ENCODE data around the gene HAPLN3.
A peak's percentile ranks its signal among the peaks of the same experiment; 100 is the strongest.

The HAPLN3 gene

DNA sequence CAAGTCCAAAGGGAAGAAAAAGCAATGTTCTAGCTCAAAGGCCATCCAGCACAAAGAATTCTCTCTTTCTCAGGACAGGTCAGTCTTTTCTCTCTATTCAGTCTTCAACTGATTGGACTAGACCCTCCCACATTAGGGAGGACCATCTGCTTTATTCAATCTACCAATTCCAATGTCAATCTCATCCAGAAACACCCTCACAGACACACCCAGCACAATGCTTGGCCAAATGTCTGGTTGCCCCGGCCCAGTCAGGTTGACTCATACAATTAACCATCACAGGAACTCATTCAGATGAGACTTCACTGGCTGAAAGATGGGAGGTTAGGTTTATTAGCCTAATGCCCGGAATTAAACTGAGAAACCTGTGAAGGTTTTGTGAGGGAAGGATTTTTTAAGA, 59.7 kb downstream of the HAPLN3 start:
- no peak overlapping the region for H3K4me3 ChIP-seq (replicated peaks; ENCODE audit: low read depth, low read length)
- TF ChIP-seq, protein P1, sequence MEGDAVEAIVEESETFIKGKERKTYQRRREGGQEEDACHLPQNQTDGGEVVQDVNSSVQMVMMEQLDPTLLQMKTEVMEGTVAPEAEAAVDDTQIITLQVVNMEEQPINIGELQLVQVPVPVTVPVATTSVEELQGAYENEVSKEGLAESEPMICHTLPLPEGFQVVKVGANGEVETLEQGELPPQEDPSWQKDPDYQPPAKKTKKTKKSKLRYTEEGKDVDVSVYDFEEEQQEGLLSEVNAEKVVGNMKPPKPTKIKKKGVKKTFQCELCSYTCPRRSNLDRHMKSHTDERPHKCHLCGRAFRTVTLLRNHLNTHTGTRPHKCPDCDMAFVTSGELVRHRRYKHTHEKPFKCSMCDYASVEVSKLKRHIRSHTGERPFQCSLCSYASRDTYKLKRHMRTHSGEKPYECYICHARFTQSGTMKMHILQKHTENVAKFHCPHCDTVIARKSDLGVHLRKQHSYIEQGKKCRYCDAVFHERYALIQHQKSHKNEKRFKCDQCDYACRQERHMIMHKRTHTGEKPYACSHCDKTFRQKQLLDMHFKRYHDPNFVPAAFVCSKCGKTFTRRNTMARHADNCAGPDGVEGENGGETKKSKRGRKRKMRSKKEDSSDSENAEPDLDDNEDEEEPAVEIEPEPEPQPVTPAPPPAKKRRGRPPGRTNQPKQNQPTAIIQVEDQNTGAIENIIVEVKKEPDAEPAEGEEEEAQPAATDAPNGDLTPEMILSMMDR (IDR thresholded peaks at IDR 0.05; ENCODE audit: low read depth, low read length, missing control alignments) = no peak
- peak; percentile 6 for DNase-seq (ENCODE audit: extremely low read depth, low read depth)

GRCh38 chr15:88835119-88835518, 60.2 kb downstream of the HAPLN3 start:
- H3K4me3 ChIP-seq (replicated peaks; ENCODE audit: low read depth, low read length) = no peak overlapping the region
- TF ChIP-seq, protein P1 (IDR thresholded peaks at IDR 0.05; ENCODE audit: low read depth, low read length, missing control alignments) = no peak
- no peak for DNase-seq (ENCODE audit: extremely low read depth, low read depth)

DNA sequence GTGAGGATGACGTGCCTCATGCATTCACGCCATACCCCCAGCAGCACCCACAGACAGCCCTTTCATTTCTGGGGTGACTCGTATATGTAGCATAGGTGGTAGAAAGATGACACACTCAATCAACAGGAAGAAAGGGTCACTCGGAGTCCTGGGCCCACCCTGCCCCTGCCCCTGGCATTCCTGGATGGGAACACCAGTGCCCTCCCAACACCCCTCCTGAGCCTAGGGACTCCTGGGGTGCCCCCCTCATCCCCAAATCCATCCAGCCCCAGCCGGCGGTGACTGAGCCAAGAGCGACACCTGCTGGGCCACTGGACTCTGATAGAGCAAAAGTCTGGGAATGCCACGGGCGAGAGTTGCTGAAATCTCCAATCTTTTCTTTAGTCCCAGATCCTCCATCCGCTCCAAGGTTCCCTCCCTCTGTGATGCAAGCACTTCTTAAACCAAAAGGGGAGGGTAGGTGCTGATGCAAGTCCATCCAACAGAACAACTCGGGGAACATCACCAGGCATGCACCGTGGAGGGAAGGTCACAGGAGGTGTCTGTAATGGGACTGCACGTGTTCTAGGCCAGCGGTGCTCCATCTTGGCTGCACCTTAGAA, 61.0 kb downstream of the HAPLN3 start:
- TF ChIP-seq, protein P1 (IDR thresholded peaks at IDR 0.05; ENCODE audit: low read depth, low read length, missing control alignments) = peak; percentile 63
- no peak overlapping the region for H3K4me3 ChIP-seq (replicated peaks; ENCODE audit: low read depth, low read length)
- DNase-seq (ENCODE audit: extremely low read depth, low read depth) = no peak

DNA sequence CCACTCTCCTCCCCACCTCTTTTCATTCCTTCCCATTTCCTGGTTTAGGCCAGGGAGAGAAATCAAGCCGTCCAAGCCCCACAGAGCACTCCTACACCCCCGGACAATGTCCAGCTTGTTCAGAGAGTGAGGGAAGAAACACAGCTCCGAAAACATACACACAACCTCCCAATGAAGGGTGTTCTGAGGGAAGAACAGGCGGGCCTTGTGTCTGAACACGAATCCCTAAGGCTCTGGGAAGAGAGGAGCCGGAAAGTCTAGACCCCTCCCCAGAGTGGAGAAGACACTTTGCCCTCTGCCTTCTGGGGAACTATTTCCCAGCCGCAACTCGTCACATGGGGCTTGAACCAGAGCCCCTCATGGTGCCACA, 61.6 kb downstream of the HAPLN3 start:
- DNase-seq (ENCODE audit: extremely low read depth, low read depth) = no peak
- H3K4me3 ChIP-seq (replicated peaks; ENCODE audit: low read depth, low read length) = no peak overlapping the region
- TF ChIP-seq, protein P1 (IDR thresholded peaks at IDR 0.05; ENCODE audit: low read depth, low read length, missing control alignments) = no peak

DNA sequence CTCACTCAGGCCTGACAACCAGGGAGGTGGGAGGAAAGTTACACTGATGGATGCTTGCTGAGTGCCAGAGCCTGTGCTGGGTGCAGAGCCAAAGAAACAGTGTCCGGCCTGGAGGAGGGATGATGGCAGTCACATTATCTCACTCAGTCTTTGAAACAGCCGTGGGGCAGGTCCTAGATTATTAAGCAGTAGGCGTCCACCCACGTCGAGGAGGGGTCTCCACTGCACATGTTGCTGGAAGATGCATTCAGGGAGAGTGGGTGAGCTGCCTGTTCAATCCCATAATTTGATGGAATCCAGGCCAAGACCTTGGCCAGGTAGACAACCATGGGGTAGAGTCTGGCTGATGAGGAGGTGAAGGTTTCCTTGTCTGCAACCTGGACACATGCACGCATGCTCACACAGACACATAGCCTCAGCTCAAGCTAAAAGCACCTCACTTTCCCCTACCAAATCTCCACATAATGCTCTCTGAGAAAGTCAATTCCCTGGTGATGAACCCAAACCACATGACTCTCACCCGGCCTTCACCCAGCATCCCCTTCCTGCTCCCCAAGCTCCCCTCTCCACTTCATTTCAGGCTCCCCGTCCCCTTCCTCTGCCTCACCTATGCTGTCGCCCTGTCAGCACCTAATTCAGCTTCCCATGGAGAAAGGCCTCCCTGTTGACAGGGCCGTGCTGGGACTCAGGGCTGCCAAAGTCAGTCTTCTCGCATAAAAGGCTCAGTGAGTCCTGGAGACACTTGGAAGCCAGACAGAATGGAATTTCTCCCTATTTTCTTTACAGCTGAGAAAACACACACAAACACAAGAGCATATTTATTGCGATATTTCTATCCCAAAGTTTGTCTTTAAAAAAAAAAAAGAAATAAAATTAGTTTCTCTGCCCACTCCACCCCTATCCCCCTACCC, 62.3 kb downstream of the HAPLN3 start:
- no peak overlapping the region for H3K4me3 ChIP-seq (replicated peaks; ENCODE audit: low read depth, low read length)
- DNase-seq (ENCODE audit: extremely low read depth, low read depth) = no peak
- TF ChIP-seq, protein P1 (IDR thresholded peaks at IDR 0.05; ENCODE audit: low read depth, low read length, missing control alignments) = no peak

- no peak for DNase-seq (ENCODE audit: extremely low read depth, low read depth)
- no peak overlapping the region for H3K4me3 ChIP-seq (replicated peaks; ENCODE audit: low read depth, low read length)
- TF ChIP-seq, protein P1 (IDR thresholded peaks at IDR 0.05; ENCODE audit: low read depth, low read length, missing control alignments) = no peak
Measured at GRCh38 chr15:88830016-88830415, 65.3 kb downstream of the HAPLN3 start.

Data from HFF-Myc (cell line).